OCI-LY7 (cell line): ENCODE measurements around the gene TEX2.

Experiments
- EZH2phosphoT487 ChIP-seq: fragments of 200-600 bp; sonication (generic); IDR thresholded peaks from 2 replicates; pipeline ENCODE4 v1.6.1; 2018; ENCODE audit warnings: low read depth, borderline replicate concordance, mild to moderate bottlenecking, mixed run types, antibody characterized with exemption, low read length, moderate library complexity, mixed read lengths
- TF ChIP-seq, protein P1 (sequence below): fragments of 200-600 bp; sonication (generic); conservative IDR thresholded peaks from 2 replicates; pipeline ENCODE4 v1.5.1; 2014; ENCODE audit warnings: mild to moderate bottlenecking, antibody characterized with exemption, low read length, moderate library complexity, mixed read lengths

DNA sequence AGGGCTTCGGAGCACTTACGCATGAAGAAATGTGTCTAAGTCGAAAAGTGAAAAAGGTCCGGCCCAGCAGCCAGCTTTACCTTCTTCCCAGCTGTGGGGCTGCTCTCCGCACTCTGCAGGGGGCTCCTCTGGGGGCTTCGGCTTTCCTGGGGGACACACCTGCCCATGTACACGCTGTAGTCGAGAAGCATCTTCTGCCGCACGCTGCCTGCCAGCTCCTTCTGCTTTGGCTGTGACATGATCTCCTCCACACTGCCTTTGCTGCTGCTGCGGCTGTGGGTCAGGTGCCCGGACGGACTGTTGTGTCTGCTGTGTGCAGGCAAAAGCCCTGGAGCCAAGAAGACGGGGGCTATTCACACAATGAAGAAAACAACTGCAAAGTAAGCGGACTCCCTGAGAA is 75.0 kb downstream of the TEX2 start:
- TF ChIP-seq, protein P1, sequence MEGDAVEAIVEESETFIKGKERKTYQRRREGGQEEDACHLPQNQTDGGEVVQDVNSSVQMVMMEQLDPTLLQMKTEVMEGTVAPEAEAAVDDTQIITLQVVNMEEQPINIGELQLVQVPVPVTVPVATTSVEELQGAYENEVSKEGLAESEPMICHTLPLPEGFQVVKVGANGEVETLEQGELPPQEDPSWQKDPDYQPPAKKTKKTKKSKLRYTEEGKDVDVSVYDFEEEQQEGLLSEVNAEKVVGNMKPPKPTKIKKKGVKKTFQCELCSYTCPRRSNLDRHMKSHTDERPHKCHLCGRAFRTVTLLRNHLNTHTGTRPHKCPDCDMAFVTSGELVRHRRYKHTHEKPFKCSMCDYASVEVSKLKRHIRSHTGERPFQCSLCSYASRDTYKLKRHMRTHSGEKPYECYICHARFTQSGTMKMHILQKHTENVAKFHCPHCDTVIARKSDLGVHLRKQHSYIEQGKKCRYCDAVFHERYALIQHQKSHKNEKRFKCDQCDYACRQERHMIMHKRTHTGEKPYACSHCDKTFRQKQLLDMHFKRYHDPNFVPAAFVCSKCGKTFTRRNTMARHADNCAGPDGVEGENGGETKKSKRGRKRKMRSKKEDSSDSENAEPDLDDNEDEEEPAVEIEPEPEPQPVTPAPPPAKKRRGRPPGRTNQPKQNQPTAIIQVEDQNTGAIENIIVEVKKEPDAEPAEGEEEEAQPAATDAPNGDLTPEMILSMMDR = no peak
- TF ChIP-seq EZH2phosphoT487 = no peak
